ENCODE measurements around the gene ZNF497.

DNA sequence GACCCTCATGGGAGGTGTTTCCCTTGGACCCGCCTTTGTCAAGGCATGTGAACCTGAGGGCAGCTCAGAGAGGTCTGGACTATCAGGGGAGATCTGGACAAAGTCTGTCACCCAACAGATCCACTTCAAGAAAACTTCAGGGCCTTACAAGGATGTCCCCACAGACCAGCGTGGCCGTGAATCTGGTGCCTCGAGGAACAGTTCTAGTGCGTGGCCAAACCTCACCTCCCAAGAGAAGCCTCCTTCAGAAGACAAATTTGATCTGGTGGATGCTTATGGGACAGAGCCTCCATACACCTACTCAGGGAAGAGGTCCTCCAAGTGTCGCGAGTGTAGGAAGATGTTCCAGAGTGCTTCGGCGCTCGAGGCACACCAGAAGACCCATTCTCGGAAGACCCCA lies 24.2 kb downstream of the ZNF497 start:
- TF ChIP-seq, protein P1, sequence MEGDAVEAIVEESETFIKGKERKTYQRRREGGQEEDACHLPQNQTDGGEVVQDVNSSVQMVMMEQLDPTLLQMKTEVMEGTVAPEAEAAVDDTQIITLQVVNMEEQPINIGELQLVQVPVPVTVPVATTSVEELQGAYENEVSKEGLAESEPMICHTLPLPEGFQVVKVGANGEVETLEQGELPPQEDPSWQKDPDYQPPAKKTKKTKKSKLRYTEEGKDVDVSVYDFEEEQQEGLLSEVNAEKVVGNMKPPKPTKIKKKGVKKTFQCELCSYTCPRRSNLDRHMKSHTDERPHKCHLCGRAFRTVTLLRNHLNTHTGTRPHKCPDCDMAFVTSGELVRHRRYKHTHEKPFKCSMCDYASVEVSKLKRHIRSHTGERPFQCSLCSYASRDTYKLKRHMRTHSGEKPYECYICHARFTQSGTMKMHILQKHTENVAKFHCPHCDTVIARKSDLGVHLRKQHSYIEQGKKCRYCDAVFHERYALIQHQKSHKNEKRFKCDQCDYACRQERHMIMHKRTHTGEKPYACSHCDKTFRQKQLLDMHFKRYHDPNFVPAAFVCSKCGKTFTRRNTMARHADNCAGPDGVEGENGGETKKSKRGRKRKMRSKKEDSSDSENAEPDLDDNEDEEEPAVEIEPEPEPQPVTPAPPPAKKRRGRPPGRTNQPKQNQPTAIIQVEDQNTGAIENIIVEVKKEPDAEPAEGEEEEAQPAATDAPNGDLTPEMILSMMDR (conservative IDR thresholded peaks at IDR 0.05): no peak
- TF ChIP-seq ZFX (IDR thresholded peaks at IDR 0.05): no peak
